GM21576 (cell line): ENCODE results near the gene NSUN2.
"Not testable (repeated sequence)": the region's sequence is repeated elsewhere in the genome, so short reads cannot be mapped to it uniquely, and the experiment has no call there.

Experiments used
- ATAC-seq: cut with Tn5 transposase; IDR thresholded peaks from one replicate; pipeline ENCODE4 v1.9.1; 2021; ENCODE audit warnings: mild to moderate bottlenecking, moderate library complexity; ENCODE audit not compliant: unreplicated experiment

Gene NSUN2

DNA sequence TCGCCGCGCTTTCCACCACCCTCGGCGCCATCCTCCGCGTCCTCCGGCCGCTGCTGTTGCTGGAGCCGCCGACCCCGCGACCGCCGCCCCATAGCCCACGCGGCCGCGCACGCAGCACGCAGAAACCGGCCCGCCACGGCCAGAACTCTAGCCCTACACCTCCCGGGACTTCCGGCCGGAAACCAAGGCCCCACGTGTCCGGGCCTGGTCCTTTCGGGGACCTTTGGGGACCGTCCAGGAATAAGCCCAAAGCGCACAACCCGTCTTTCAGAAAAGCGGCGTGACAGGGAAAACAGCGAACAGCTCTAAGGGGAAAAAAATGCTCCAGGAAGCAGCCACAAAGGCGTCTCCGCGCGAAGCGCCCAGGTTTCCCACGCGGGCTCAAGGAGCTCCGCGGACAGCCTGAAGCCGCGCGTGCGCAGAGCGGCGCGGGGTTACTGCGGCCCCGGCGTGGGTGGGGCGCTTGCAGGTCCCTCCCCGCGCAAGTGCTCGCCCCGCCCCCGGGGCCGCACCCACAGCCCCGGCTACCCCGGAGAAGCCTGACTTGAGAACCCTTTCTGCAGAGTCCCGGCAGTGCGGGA is at the start of gene NSUN2, which contains the start of gene SRD5A1:
Gene NSUN2 (minus strand): TSS at position 157 of the 581 bp plus-strand sequence. CDS start 65 bp downstream, at position 92.
Gene SRD5A1 (plus strand): TSS at position 553 of the 581 bp plus-strand sequence. CDS start 137 bp downstream, outside the sequence.
- ATAC-seq = peak; percentile 87

DNA sequence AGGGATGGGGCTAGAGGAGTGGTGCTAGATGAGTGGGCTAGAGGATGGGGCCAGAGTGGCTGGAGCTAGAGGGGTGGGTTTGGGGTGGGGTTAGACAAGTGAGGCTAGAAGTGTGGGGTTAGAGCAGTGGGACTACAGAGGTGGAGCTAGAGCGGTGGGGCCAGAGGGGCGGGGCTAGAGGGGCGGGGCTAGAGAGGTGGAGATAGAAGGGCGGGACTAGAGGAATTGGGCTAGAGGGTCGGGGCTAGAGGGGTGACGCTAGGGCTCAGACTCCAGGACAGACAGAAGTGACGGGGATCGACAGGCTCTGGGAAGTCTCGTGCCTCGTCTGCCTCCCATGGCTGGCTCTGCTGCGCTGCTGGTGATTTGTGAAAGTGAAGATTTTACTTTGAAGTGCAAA is 49.4 kb upstream of the NSUN2 start:
- no peak for ATAC-seq

DNA sequence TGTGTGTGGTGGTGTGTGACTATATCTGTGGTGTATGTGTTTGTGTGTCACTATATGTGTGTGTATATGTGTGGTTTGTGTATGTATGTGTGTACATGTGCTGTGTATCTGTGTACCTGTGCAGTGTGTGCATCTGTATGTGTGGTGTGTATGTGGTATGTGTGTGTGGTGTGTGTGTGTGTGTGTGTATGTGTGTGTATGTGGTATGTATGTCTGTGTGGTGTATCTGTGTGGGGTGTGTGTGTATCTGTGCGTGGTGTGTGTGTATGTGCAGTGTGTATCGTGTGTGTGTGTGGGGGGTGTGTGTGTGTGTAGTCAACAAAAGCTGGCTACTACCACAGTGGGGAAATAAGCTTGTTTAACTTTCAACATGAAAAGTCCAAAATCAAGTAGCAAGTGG is 48.8 kb upstream of the NSUN2 start:
- ATAC-seq = no peak

DNA sequence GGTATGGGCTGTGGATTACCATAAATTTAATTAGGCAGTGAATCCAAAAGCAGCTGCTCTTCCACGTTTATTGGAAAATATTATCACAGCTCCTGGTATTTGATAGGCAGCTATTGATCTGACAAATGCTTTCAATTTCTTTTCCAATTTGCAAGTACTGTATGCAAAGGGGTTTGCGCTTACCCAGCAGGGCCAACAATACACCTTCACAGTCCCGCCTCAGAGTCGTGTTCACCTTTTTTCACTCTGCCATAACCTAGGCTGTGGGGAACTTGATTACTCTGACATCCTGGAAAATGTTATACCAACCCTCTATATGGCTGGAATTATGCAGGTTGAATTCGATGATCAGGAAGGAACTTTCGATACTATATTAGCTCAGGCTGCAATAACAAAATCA is 48.1 kb upstream of the NSUN2 start:
- no peak for ATAC-seq

GRCh38 chr5:6678385-6678784 is 45.5 kb upstream of the NSUN2 start:
- ATAC-seq = no peak

DNA sequence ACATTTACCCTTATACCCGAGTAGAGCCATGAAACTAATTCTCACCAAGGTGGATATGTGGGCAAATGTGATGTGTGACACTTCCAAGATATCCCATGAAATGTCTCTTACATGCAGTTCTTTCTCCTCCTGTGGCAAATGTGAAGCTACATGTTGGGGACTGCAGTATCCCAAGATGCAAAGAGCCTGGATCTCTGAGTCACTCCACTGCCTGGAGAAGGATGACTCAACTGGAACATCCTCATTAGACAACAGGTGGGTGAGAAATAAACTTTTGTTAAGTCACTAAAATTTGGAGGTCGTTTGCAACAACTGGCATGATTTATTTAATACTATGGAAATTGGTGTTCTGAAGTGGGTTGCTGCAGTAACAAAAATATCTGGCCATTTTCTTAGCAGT is 43.9 kb upstream of the NSUN2 start:
- ATAC-seq = no peak

- no peak for ATAC-seq
Measured at GRCh38 chr5:6675784-6676491, 43.1 kb upstream of the NSUN2 start.

GRCh38 chr5:6674886-6675285 is 42.0 kb upstream of the NSUN2 start:
- no peak for ATAC-seq

DNA sequence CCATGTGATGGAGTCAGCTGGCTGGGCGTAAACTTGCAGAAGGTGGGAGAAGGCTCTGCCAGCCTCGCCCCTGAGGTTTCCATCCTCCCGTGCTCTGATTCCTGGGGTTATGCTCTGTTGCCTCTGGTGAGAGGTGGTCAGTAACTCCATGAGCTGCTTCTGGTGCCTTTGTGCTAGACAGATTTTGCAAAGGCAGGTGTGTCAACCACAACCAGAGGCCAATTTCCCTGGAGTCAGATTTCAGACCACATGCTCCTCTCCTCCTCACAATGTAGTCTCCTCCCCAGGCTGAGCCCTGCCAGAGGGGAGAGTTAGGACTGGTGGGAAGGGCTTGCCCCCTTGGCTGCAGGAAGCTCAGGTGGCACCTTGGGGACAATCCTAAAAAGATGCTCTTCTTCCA is 41.6 kb upstream of the NSUN2 start:
- ATAC-seq = no peak

DNA sequence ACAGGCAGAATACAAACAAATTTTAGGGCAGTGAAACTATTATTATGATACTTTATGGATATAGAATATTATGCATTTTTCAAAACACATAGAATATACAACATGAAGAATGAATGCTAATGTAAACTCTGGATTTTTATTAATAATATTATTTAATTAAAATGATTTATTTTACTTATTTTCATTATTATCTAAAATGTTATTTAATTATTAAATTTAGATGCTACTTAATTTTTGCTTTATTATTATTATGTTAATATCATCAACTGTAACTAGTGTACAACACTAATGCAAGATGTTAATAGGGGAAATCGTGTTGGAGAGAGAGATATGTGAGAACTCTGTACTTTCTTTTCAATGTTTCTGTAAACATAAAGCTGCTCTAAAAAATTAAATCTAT is 41.1 kb upstream of the NSUN2 start:
- no peak for ATAC-seq

DNA sequence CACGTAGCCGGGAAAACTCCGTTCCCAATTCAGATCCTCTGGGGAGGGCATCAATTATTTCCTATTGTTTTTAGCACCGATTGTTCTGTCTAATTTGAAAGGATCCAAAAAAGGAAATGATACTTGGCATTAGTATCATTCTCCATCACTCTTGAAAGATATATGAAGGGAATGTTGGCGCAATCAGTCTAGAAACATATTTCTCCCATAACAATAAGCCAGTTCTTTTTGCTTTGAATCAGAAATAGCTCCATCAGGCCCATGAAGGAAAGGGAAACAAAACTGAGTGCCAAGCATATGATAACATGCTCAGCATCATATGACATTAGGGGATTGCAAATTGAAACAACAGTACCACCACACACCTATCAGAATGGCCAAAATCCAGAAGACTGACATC is 40.2 kb upstream of the NSUN2 start:
- ATAC-seq = no peak

DNA sequence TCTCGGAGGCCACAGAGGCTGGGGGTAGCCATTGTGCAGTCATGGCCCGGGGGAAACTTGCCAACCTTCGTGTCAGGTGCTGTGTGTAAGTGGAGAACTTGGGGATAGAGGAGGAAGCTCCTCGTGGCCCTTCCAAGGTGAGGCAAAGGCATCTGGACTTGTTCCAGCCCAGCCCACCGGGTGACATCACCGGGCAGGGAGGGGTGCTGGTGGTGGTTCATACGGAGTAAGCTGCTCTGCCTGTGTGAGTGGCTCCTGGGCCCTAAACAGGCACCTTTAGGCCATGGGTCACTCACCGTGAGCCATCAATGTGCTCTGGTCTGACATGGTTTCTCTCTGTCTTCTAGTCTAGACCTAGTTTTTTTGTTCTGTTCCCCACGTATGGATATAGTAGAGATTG is 35.9 kb upstream of the NSUN2 start:
- not testable (repeated sequence) for ATAC-seq

DNA sequence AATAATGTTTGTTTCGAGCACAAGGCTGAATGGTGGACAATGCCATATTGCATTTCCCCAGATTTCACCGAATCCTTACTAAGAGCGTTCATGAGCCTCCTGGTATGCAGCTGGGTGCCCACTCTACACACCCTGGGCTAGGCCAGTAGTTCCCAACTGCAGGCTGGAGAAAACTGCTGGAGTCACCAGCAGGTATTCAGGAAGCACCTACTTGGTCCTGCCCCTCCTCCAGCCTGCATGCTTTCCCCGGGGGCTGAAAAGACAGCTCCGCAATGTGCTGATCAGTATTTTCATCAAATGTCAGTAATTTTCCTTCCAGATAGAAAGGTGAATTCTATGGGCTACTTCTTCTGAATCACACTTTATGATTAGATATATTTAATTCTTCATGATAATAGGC is 34.8 kb upstream of the NSUN2 start:
- no peak for ATAC-seq

- ATAC-seq = no peak
Measured at GRCh38 chr5:6666762-6667161, 33.9 kb upstream of the NSUN2 start.

DNA sequence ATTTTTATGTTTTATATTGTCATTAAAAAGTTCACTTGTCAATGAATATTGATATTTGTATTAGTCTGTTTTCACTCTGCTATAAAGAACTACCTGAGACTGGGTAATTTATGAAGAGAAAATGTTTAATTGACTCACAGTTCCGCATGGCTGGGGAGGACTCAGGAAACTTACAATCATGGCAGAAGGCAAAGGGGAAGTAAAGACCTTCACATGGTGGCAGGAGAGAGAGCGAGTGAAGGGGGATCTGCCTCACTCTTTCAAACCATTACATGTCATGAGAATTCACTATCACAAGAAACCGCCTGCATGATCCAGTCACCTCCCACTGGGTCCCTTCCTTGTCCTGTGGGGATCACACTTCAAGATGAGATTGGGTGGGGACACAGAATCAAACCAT is 27.8 kb upstream of the NSUN2 start:
- peak; percentile 44 for ATAC-seq

GRCh38 chr5:6659941-6660684 is 27.3 kb upstream of the NSUN2 start:
- ATAC-seq = peak; percentile 79

GRCh38 chr5:6656680-6657079 is 23.8 kb upstream of the NSUN2 start:
- no peak for ATAC-seq

DNA sequence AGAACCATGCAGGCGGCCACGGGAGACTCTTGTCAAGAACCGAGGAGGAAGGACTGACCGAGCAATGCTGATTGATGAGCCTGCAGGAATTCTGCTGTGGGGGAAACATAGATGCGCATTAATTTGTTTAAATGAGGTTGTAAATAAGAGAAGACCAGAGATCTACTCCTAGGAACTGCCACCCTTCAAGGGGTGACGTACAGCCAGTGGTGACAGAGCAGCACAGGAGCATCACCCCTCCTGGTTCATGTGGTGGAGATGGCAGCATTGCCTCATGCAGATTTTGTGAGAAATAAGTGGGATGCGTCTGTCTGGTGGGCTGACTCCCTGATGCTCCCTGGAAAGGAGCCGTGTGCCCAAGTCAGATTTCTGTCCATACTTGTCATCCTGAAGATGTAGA is 22.6 kb upstream of the NSUN2 start:
- no peak for ATAC-seq

GRCh38 chr5:6652025-6652424 is 19.2 kb upstream of the NSUN2 start:
- ATAC-seq = peak; percentile 96

DNA sequence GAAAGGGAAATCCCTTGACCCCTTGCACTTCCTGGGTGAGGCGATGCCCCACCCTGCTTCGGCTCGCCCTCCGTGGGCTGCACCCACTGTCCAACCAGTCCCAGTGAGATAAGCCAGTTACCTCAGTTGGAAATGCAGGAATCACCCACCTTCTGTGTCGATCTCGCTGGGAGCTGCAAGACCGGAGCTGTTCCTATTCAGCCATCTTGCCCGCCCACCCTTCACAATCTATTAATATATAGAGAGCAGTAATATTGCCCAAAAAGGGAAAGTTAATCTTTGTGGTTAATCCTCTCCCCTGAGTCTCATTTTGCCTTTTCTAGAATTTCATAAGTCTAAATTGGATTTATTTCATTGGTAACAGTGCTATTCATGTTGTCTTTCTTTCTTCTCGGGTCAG is 16.8 kb upstream of the NSUN2 start:
- ATAC-seq = no peak

- ATAC-seq = no peak
Measured at GRCh38 chr5:6649186-6649585, 16.3 kb upstream of the NSUN2 start.
